Muscle of leg (tissue), 11 donors: ENCODE measurements around the gene GPR42. TPM values are rescaled to one million over a fixed set of nuclear protein-coding genes. Genes with fewer than 3 reads are reported as not detected.
"Not testable (repeated sequence)": the region's sequence is repeated elsewhere in the genome, so short reads cannot be mapped to it uniquely, and the experiment has no call there.

Source experiments
- DNase-seq: peaks from one replicate; pipeline ENCODE4 v3.0.0; 2013
- H3K27ac ChIP-seq: one replicate; pipeline ENCODE4 v1.5.1; 2013; ENCODE audit warnings: mild to moderate bottlenecking, low read length, control low read depth
- H3K27me3 ChIP-seq: one replicate; pipeline ENCODE4 v1.6.1; 2013; ENCODE audit warnings: low read length; ENCODE audit not compliant: control insufficient read depth, insufficient read depth
- H3K36me3 ChIP-seq: one replicate; pipeline ENCODE4 v1.6.1; 2013; ENCODE audit warnings: low read length; ENCODE audit not compliant: control insufficient read depth, insufficient read depth
- H3K4me1 ChIP-seq: one replicate; pipeline ENCODE4 v1.6.1; 2013; ENCODE audit warnings: low read length; ENCODE audit not compliant: control insufficient read depth, insufficient read depth
- H3K4me3 ChIP-seq: one replicate; pipeline ENCODE4 v1.5.1; 2013; ENCODE audit warnings: low read length, control low read depth
- H3K9me3 ChIP-seq: replicated peaks from 2 replicates; pipeline ENCODE4 v1.6.1; 2013; ENCODE audit warnings: low read depth, low read length; ENCODE audit not compliant: control insufficient read depth
- WGBS: methylation state at CpG from one replicate; pipeline ENCODE4 v1.1.5; 2013; ENCODE audit warnings: missing lambda C conversion rate; ENCODE audit not compliant: insufficient coverage; 5-methylcytosine and 5-hydroxymethylcytosine counted together
- polyA plus RNA-seq, 8 donors: library from polyadenylated mRNA; unstranded; fragments of 120-200 nt; gene quantifications; one replicate each; pipeline versions ENCODE4 v1.2.1 to v1.2.3, GENCODE V29; 2013; ENCODE audit warnings: inconsistent platforms in 1 of 8, low replicate concordance in 1 of 8; ENCODE audit not compliant: insufficient read length in 8 of 8, insufficient read depth in 1 of 8
- total RNA-seq: library from RNA; stranded (reverse); fragments of 120-200 nt; gene quantifications from one replicate; pipeline ENCODE4 v1.2.4, GENCODE V29; 2013

GPR42 gene
- total and polyA plus RNA-seq, 9 donors: 0.15 TPM; not detected in 8

DNA sequence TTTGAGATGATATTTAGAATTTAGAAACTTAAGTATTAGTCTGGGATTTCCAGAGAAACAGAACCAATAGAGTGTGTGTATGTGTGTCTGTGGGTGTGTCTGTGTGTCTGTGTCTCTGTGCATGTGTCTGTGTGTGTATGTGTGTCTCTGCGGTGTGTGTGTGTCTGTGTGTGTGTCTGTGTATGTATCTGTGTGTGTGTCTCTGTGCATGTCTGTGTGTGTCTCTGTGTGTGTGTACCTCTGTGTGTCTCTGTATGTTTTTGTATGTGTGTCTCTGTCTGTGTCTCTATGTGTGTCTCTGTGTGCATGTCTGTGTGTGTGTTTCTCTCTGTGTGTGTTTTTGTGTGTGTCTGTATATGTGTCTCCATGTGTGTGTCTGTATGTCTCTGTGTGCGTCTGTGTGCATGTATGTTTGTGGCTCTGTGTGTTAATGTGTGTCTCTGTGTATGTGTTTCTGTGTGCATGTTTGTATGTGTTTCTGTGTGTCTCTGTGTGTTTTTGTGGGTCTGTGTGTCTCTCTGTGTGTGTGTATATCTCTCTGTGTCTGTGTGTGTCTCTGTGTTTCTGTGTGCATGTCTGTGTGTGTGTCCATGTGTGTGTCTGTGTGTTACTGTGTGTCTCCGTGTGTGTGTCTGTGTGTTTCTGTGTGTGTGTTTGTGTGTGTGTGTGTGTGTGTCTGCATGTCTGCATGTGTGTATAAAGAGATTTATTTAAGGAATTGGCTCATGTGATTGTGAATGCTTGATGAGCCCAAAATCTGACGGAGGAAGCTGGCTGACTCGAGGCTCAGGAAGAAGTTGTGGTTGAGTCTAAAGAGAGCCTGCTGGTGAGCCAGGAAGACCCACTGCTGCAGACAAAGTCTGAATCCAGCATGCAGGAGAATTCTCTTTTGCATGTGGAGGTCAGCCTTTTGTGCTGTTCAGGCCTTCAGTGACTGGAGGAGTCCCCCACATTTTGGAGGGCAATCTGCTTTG, 22.2 kb downstream of the GPR42 start:
- Histone ChIP-seq H3K27me3 (no peaks in the 10 kb centered on the region), H3K36me3 (no peaks in the 10 kb centered on the region), H3K4me1 (no peaks in the 10 kb centered on the region), H3K27ac (no peak overlapping the region), H3K9me3 (no peaks in the 10 kb centered on the region), H3K4me3 (no peak overlapping the region)
- DNase-seq: peak; percentile 34
- WGBS: 68% methylated on average over 5 of the region's 5 CpGs

DNA sequence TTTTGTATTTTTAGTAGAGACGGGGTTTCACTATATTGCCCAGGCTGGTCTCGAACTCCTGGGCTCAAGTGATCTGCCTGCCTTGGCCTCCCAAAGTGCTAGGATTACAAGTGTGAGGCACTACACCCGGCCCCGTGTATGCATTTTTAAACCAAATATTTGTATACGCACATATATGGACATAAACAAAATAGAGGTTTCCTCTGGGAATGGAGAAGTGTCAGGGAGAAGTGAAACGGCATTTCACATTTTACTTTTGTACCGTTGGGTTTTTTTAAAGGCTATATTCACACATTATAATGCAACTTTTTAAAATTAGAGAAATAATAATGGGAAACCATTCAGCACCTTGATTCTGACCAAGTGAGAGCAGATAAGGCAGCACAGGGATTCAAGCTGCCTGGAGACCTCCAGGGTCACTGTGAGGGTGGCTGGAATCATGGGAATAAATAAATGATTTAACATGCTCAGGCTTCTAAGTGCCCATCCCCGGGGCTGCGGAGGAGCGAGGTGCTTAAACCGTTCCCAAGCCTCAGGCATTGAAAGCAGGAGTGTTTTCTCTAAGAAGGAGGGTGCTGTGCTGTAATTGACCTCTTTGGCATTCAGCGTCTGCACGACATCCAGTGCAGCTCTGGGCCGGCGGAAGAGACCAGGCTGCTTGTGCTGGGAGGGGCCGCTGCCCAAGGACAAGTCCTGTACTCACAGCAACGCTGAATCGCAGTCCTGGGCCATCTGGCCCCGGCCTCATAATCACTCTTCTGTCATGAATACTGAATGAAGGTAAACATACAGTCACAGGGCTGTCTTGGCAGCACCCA, 24.7 kb downstream of the GPR42 start:
- H3K36me3 ChIP-seq: no peaks in the 10 kb centered on the region
- WGBS: 33% methylated on average over 14 of the region's 19 CpGs
- DNase-seq: peak; percentile 21
- no peaks in the 10 kb centered on the region for H3K4me1 ChIP-seq
- H3K27me3 ChIP-seq: no peaks in the 10 kb centered on the region
- H3K27ac ChIP-seq: no peak overlapping the region
- H3K4me3 ChIP-seq: no peak overlapping the region
- no peaks in the 10 kb centered on the region for H3K9me3 ChIP-seq

DNA sequence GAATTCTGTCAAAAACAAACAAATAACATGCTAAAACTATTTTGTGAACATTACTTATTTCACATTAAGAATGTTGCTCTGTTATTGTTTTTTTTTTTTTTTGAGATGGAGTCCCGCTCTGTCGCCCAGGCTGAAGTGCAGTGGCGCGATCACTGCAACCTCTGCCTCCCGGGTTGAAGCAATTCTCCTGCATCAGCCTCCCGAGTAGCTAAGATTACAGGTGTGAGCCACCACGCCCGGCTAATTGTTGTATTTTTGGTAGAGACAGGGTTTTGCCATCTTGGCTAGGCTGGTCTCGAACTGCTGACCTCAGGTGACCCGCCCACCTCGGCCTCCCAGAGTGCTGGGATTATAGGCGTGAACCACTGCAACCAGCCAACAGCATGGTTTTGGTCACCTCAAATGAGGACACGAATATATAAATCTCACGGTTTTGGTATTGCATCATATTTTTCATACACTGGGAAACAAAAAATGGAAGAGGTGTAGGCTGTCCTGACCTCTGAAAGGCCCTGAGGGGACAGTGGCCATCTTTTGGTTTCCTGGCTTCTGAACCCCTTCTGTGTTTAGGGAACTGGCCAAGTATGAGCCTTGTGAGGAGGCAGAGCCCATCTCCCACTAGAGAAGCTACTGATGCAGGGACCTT, 25.5 kb downstream of the GPR42 start:
- no peak for DNase-seq
- no peaks in the 10 kb centered on the region for H3K36me3 ChIP-seq
- no peaks in the 10 kb centered on the region for H3K4me1 ChIP-seq
- no peaks in the 10 kb centered on the region for H3K9me3 ChIP-seq
- WGBS: 86% methylated on average over 10 of the region's 14 CpGs
- H3K27me3 ChIP-seq: no peaks in the 10 kb centered on the region
- H3K27ac ChIP-seq: no peak overlapping the region
- no peak overlapping the region for H3K4me3 ChIP-seq

DNA sequence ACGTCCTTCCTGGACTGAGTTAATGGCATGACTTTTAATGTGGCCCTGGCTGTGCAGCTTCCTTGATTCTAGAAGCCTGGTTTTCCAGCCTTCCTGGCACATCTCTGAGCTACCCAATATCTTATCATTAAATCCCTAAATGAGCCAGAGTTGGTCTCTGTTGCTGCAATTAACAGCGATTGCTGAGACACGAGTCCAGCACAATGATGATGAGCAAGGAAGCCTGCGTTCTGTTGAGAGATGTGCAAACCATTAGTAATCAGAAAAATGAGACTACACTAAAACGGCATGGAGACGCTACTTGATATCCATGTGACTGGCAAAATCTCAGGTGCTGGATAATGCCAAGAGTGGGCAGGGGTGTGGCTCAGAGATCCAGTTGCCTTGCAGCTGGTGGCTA, 26.2 kb downstream of the GPR42 start:
- no peak for DNase-seq
- WGBS: 80% methylated on average over 6 of the region's 6 CpGs
- H3K27me3 ChIP-seq: no peaks in the 10 kb centered on the region

DNA sequence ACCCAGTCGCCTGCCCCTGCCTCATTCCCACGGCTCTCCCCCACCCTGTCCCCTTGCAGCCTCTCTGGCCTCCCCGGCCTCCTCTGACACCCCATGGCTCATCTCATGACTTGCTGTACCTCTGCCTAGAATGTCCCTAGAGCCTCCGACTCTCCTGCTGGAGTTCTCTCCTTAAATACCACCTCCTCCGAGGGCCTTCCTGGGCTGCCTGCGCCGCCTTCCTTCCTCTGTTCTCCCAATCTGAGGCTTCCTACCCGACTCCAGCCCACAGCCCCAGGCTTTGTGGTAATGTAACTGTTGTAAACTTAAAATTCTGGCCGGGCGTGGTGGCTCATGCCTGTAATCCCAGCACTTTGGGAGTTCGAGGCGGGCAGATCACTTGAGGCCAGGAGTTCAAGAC, 27.7 kb downstream of the GPR42 start:
- Histone ChIP-seq H3K9me3 (no peaks in the 10 kb centered on the region), H3K27me3 (no peaks in the 10 kb centered on the region), H3K27ac (no peak overlapping the region), H3K36me3 (no peaks in the 10 kb centered on the region), H3K4me3 (no peak overlapping the region), H3K4me1 (no peaks in the 10 kb centered on the region)
- 86% methylated on average over 6 of the region's 12 CpGs for WGBS
- DNase-seq: no peak

More for the DNA sequence above, 26.2 kb downstream of the GPR42 start:
- no peaks in the 10 kb centered on the region for H3K9me3 ChIP-seq
- no peaks in the 10 kb centered on the region for H3K36me3 ChIP-seq
- H3K4me3 ChIP-seq: no peak overlapping the region
- no peak overlapping the region for H3K27ac ChIP-seq
- H3K4me1 ChIP-seq: no peaks in the 10 kb centered on the region

DNA sequence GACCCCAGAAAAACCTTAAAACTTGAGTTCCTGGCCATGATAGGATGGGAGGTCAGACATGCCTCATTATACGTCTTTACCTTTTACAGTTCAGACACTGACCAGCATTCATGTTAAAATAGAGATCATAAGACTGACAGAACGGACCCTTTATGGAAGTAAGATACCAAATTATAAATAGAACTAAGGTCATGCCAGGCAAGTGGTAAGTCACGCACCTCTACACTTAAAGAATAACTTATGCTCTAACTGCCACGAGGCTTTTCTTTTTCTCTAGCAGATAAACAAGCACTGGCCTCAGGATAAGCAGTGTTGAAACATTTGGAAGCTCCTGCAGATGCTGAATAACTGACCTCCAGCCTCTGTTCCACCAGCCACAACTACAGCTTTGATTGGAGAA, 28.4 kb downstream of the GPR42 start:
- WGBS: 100% methylated on average over 2 of the region's 4 CpGs
- no peak overlapping the region for H3K27ac ChIP-seq

DNA sequence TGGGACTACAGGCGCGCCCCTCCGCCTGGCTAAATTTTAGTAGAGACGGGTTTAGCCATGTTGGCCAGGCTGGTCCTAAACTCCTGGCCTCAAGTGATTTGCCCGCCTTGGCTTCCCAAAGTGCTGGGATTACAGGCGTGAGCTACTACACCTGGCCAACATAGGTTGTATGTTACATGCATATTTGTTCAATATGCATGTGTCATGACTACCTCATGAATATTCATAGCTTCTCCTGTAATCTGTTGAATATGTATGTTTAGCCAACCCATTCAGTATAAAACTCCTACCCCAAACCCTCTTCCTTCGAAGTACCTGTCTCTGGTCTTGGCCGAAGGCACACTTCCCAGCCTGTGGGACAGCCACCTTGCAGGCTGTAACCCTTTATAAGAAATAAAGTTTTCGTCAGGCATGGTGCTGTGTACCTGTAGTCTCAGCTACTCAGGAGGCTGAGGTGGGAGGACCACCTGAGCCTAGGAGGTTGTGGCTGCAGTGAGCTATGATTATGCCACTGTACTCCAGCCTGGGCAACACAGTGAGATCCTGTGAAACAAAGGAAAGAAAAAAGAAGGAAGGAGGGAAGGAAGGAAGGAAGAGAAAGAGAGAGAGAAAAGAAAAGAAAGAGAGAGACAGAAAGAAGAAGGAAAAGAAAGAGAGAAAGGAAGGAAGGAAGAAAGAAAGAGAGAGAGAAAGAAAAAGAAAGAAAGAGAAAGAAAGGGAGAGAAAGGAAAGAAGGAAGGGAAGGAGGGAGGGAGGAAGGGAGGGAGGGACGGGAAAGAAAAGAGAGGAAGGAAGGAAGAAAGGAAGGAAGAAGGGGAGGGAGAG, 29.3 kb downstream of the GPR42 start:
- no peak for DNase-seq
- Histone ChIP-seq H3K4me1 (no peaks in the 10 kb centered on the region), H3K9me3 (no peaks in the 10 kb centered on the region), H3K4me3 (no peak overlapping the region), H3K27me3 (no peaks in the 10 kb centered on the region), H3K27ac (no peak overlapping the region), H3K36me3 (no peaks in the 10 kb centered on the region)
- WGBS: 48% methylated on average over 5 of the region's 10 CpGs

More for the DNA sequence above, 28.4 kb downstream of the GPR42 start:
- H3K4me3 ChIP-seq: no peak overlapping the region
- no peaks in the 10 kb centered on the region for H3K4me1 ChIP-seq
- no peaks in the 10 kb centered on the region for H3K36me3 ChIP-seq
- DNase-seq: no peak
- no peaks in the 10 kb centered on the region for H3K9me3 ChIP-seq
- no peaks in the 10 kb centered on the region for H3K27me3 ChIP-seq

DNA sequence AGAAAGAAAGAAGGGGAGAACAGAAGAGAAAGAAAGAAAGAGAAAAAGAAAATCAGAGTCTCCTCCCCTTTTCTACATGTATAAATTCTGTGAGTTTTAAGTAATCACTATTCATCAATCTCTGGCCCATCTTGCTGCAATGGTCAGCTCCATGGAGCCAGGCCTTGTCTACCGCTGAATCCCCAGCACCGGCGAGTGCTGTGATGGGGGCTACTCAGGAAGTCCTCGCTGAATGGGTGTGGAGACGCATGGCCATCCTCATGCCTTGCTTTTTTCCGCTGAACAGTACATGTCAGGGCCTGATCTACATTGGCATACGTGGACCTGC, 29.9 kb downstream of the GPR42 start:
- H3K36me3 ChIP-seq: no peaks in the 10 kb centered on the region
- H3K27ac ChIP-seq: no peak overlapping the region
- WGBS: 95% methylated on average over 5 of the region's 7 CpGs
- H3K9me3 ChIP-seq: no peaks in the 10 kb centered on the region
- H3K27me3 ChIP-seq: no peaks in the 10 kb centered on the region
- H3K4me3 ChIP-seq: no peak overlapping the region
- H3K4me1 ChIP-seq: no peaks in the 10 kb centered on the region
- no peak for DNase-seq

DNA sequence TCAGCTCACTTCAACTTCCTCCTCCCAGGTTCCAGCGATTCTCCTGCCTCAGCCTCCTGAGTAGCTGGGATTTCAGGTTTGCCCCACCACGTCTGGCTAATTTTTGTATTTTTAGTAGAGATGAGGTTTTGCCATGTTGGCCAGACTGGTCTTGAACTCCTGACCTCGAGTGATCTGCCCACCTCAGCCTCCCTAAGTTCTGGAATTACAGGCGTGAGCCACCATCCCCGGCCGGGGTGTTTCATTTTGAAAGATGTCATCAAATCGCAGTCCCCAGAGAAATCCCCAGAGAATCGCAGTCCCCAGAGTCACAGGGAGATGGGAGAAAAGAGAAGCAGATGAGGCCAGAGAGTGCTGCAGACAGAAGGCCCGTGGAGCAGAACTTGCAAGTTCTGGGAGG, 30.5 kb downstream of the GPR42 start:
- not testable (repeated sequence) for DNase-seq, H3K27me3 ChIP-seq, H3K27ac ChIP-seq, H3K36me3 ChIP-seq, H3K4me3 ChIP-seq, H3K4me1 ChIP-seq, H3K9me3 ChIP-seq
- 83% methylated on average over 7 of the region's 9 CpGs for WGBS
